Endothelial cell of umbilical vein (primary cell): ENCODE data around the gene SEPTIN5. TPM values are rescaled to one million over a fixed set of nuclear protein-coding genes. Genes with fewer than 3 reads are reported as not detected.

ENCODE experiments used
- BruUV-seq: library from RNA; stranded (reverse); fragments of 400-500 nt; replicated peaks from 2 replicates; lab custom pipeline; 2021; lab: Mats Ljungman, UMichigan
- CTCF ChIA-PET: fragments of 300-600, 350-600 bp; sonication (Branson Sonifier 250); formaldehyde crosslinking; loops from one replicate; lab custom pipeline; 2021; ENCODE audit warnings: antibody characterized with exemption, inconsistent platforms; lab: Charles Lee
- POLR2A ChIA-PET: fragments of 300-600, 350-600 bp; sonication (Branson Sonifier 250); formaldehyde crosslinking; loops from one replicate; lab custom pipeline; 2021; ENCODE audit warnings: antibody characterized with exemption, inconsistent platforms; lab: Charles Lee
- DNase-seq: peaks from one replicate; pipeline ENCODE4 v3.0.0-alpha.2; 2011; ENCODE audit warnings: low read depth, low spot score
- FAIRE-seq: peaks from 2 replicates; lab custom pipeline; 2011; peaks lifted over from hg19 to GRCh38; lab: Jason Lieb, UNC
- H2AFZ ChIP-seq: 2 replicates; pipeline ENCODE4 v1.6.0; 2012; ENCODE audit warnings: low read depth, low read length, control low read depth, inconsistent platforms
- H3K27ac ChIP-seq: 2 replicates; pipeline ENCODE4 v1.5.1; 2011; ENCODE audit warnings: low read depth, mild to moderate bottlenecking, control low read depth, low read length, moderate library complexity; ENCODE audit not compliant: insufficient read depth
- H3K27me3 ChIP-seq, 2 experiments: 2 replicates each; pipeline versions ENCODE4 v1.6.0 to v1.6.1; 2011; ENCODE audit warnings: low read length in 2 of 2, mixed read lengths in 1 of 2; ENCODE audit not compliant: control insufficient read depth in 2 of 2, insufficient read depth in 2 of 2
- H3K36me3 ChIP-seq, 2 experiments: 2 replicates in 1 of 2; 3 replicates in 1 of 2; pipeline ENCODE4 v1.5.1; 2011; ENCODE audit warnings: low read length in 2 of 2, mild to moderate bottlenecking in 1 of 2, moderate library complexity in 1 of 2; ENCODE audit not compliant: control insufficient read depth in 2 of 2, insufficient read depth in 2 of 2; ENCODE audit errors: extremely low read depth in 1 of 2
- H3K4me1 ChIP-seq: 3 replicates; pipeline ENCODE4 v1.5.1; 2011; ENCODE audit warnings: mild to moderate bottlenecking, low read length; ENCODE audit not compliant: control insufficient read depth, insufficient read depth; ENCODE audit errors: extremely low read depth
- H3K4me2 ChIP-seq: 2 replicates; pipeline ENCODE4 v1.6.1; 2011; ENCODE audit warnings: low read length, control low read depth, mixed read lengths; ENCODE audit not compliant: insufficient read depth
- H3K4me3 ChIP-seq, 3 experiments: fragments of 200-600 bp in 1 of 3; sonication (generic), shearing (Covaris generic) in 1 of 3; replicated peaks in 1 of 3; 2 replicates each; pipeline ENCODE4 v1.5.1; 2011 to 2016; ENCODE audit warnings: control low read depth in 3 of 3, low read length in 3 of 3, mild to moderate bottlenecking in 2 of 3, inconsistent platforms in 1 of 3, low read depth in 1 of 3, moderate library complexity in 1 of 3; ENCODE audit not compliant: insufficient read depth in 1 of 3
- H3K79me2 ChIP-seq: 2 replicates; pipeline ENCODE4 v1.6.0; 2012; ENCODE audit warnings: low read length, inconsistent platforms; ENCODE audit not compliant: control insufficient read depth, insufficient read depth
- H3K9ac ChIP-seq: replicated peaks from 2 replicates; pipeline ENCODE3; 2011; ENCODE audit warnings: low read length, control low read depth; ENCODE audit not compliant: insufficient read depth; ENCODE audit errors: extremely low read depth
- H3K9me1 ChIP-seq: replicated peaks from 3 replicates; pipeline ENCODE4 v1.6.0; 2011; ENCODE audit warnings: mild to moderate bottlenecking, low read length; ENCODE audit not compliant: control insufficient read depth, insufficient read depth; ENCODE audit errors: extremely low read depth
- H3K9me3 ChIP-seq: replicated peaks from 2 replicates; pipeline ENCODE4 v1.5.1; 2012; ENCODE audit warnings: low read length, inconsistent platforms; ENCODE audit not compliant: control insufficient read depth, insufficient read depth
- H4K20me1 ChIP-seq: replicated peaks from 2 replicates; pipeline ENCODE3; 2011; ENCODE audit warnings: mild to moderate bottlenecking, low read length; ENCODE audit not compliant: control insufficient read depth, insufficient read depth; ENCODE audit errors: extremely low read depth
- CTCF ChIP-seq, 2 donors: IDR thresholded peaks; 1 replicate in 1 of 2; 2 replicates in 1 of 2; pipeline ENCODE4 v1.5.1; 2011; ENCODE audit warnings: low read length in 2 of 2, mild to moderate bottlenecking in 2 of 2, moderate library complexity in 2 of 2, control low read depth in 1 of 2, inconsistent platforms in 1 of 2, low read depth in 1 of 2; ENCODE audit not compliant: insufficient read depth in 1 of 2; ENCODE audit errors: extremely low read depth in 1 of 2
- EZH2 ChIP-seq: IDR thresholded peaks from 2 replicates; pipeline ENCODE4 v1.6.1; 2012; ENCODE audit warnings: borderline replicate concordance, low read depth, mild to moderate bottlenecking, moderate library complexity, low read length, inconsistent platforms; ENCODE audit not compliant: severe bottlenecking
- FOS ChIP-seq: IDR thresholded peaks from 2 replicates; pipeline ENCODE4 v1.6.1; 2011; ENCODE audit warnings: mild to moderate bottlenecking, low read length, moderate library complexity, borderline replicate concordance; ENCODE audit not compliant: insufficient read depth
- GATA2 ChIP-seq: IDR thresholded peaks from 2 replicates; pipeline ENCODE4 v1.7.0; 2011; ENCODE audit warnings: low read depth, mild to moderate bottlenecking, moderate library complexity, mixed read lengths, low read length; ENCODE audit not compliant: insufficient read length, insufficient read depth
- JUN ChIP-seq: IDR thresholded peaks from 2 replicates; pipeline ENCODE4 v1.6.1; 2011; ENCODE audit warnings: borderline replicate concordance, low read depth; ENCODE audit not compliant: insufficient read length, insufficient read depth
- MYC ChIP-seq: IDR thresholded peaks from one replicate; pipeline ENCODE4 v1.6.1; 2011; ENCODE audit warnings: mild to moderate bottlenecking, low read depth, low read length
- POLR2A ChIP-seq: IDR thresholded peaks from 2 replicates; pipeline ENCODE4 v1.6.1; 2012; ENCODE audit warnings: low read depth, mild to moderate bottlenecking, control low read depth, low read length
- POLR2AphosphoS5 ChIP-seq: IDR thresholded peaks from 2 replicates; pipeline ENCODE4 v1.6.1; 2012; ENCODE audit warnings: low read depth, mild to moderate bottlenecking, control low read depth, low read length, moderate library complexity; ENCODE audit not compliant: insufficient read depth
- dilution Hi-C: fragments of 300-500 bp; cut with MboI; formaldehyde crosslinking; loops from one replicate; pipeline ENCODE4 v1.15.0; 2019; ENCODE audit warnings: low sequenced_read_pairs; ENCODE audit not compliant: extremely low pct_ligation_motif_present
- intact Hi-C: fragments of 100-400 bp; cut with micrococcal nuclease; formaldehyde crosslinking; loops from one replicate; pipeline ENCODE4 v1.10.0; 2022
- polyA plus RNA-seq, 4 experiments: library from polyadenylated mRNA; depleted of rRNA in 3 of 4; stranded (reverse) in 3 of 4; unstranded in 1 of 4; fragments of >200 nt; gene quantifications; 2 replicates each; pipeline versions ENCODE4 v1.2.1 to v1.2.3, GENCODE V29; 2011 to 2012; ENCODE audit warnings: missing spikeins in 1 of 4
- total RNA-seq: library from RNA; stranded (reverse); gene quantifications from 2 replicates; pipeline ENCODE4 v1.2.3, GENCODE V29; 2021
- TF ChIP-seq, protein P1 (sequence below): IDR thresholded peaks from 2 replicates; pipeline ENCODE4 v1.6.1; 2011; ENCODE audit not compliant: insufficient read depth, insufficient read length

SEPTIN5 gene
- total and polyA plus RNA-seq, 2 donors (not counting 3 experiments of a cell fraction or from before 2014, with no cell fraction given), result 31.1 to 35.8 TPM

DNA sequence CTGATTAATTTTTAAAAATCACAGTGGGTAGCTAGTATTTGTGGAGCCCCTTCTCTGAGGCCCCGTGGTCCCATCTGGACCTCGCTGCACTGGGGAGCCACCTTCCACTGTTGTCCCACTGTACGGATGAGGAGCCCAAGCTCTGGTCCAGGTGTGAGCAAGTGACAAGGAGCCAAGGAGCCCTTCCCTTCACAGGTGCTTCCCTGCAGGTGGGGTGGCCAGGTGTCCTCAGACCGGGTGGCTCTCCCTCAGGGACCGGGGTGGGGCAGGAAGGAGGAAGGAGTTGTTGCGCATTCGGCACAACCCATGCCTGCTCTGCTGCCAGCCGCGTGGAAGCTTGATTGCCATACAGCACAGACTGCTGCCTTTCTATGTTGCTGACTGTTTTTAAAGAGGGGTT lies 10.4 kb upstream of the SEPTIN5 start:
- Histone ChIP-seq H4K20me1 (no peaks in the 10 kb centered on the region), H3K9me1 (no peaks in the 10 kb centered on the region), H3K27me3 (peaks cover 0 to 7% of the 10 kb centered on the region in 2 experiments), H2AFZ (no peak overlapping the region), H3K36me3 (no peaks in the 10 kb centered on the region), H3K79me2 (no peaks in the 10 kb centered on the region), H3K4me2 (no peak overlapping the region), H3K4me3 (no peak overlapping the region), H3K4me1 (no peaks in the 10 kb centered on the region), H3K9ac (no peak overlapping the region), H3K9me3 (no peaks in the 10 kb centered on the region), H3K27ac (no peak overlapping the region)
- dilution Hi-C loops, result no loop called here
- DNase-seq (no peak), FAIRE-seq (no peak)
- no TSS peak for BruUV-seq
- ChIA-PET CTCF (interaction anchor here (0.7 to 1.8 kb wide), 3 partner anchors 8 to 149 kb away, joined by 3 to 4 read pairs (median 3); no protein-coding TSS in a partner anchor), POLR2A (no interaction called here)
- intact Hi-C loops, result no loop called here
- TF ChIP-seq EZH2 (no peak), POLR2A (no peak), GATA2 (no peak), MYC (no peak), POLR2AphosphoS5 (no peak), JUN (no peak), CTCF (IDR thresholded peaks at IDR 0.05; ENCODE audit: extremely low read depth in 1 of 2, insufficient read depth in 1 of 2, low read depth in 1 of 2, low read length in 2 of 2) (no peak), FOS (no peak)
- TF ChIP-seq, protein P1, sequence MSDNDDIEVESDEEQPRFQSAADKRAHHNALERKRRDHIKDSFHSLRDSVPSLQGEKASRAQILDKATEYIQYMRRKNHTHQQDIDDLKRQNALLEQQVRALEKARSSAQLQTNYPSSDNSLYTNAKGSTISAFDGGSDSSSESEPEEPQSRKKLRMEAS, result no peak
